Common myeloid progenitor, CD34-positive (primary cell): ENCODE measurements around the gene ZSWIM2. TPM values are rescaled to one million over a fixed set of nuclear protein-coding genes. Genes with fewer than 3 reads are reported as not detected.
"Not testable (repeated sequence)": the region's sequence is repeated elsewhere in the genome, so short reads cannot be mapped to it uniquely, and the experiment has no call there.

Source experiments
- CTCF ChIA-PET: fragments of 350-600 bp; sonication (Branson Sonifier 250); formaldehyde crosslinking; loops from one replicate; lab custom pipeline; 2021; ENCODE audit warnings: antibody characterized with exemption; lab: Charles Lee
- POLR2A ChIA-PET: fragments of 350-600 bp; sonication (Branson Sonifier 250); formaldehyde crosslinking; loops from one replicate; lab custom pipeline; 2021; ENCODE audit warnings: antibody characterized with exemption; lab: Charles Lee
- DNase-seq, 3 donors: peaks; one replicate each; pipeline versions ENCODE4 v3.0.0 to v3.0.0-alpha.2; 2013
- H3K27ac ChIP-seq, 2 experiments: 1 replicate in 1 of 2; 2 replicates in 1 of 2; pipeline ENCODE4 v1.7.0; 2013; ENCODE audit warnings: inconsistent platforms in 2 of 2, low read length in 2 of 2, mild to moderate bottlenecking in 2 of 2, low read depth in 1 of 2, moderate library complexity in 1 of 2; ENCODE audit not compliant: severe bottlenecking in 2 of 2, insufficient read depth in 1 of 2, poor library complexity in 1 of 2
- H3K27me3 ChIP-seq, 5 experiments: replicated peaks in 2 of 5; 1 replicate in 3 of 5; 2 replicates in 2 of 5; pipeline versions ENCODE4 v1.6.1 to v1.7.0; 2013; ENCODE audit warnings: low read length in 4 of 5, mild to moderate bottlenecking in 2 of 5, moderate library complexity in 2 of 5, inconsistent platforms in 1 of 5; ENCODE audit not compliant: insufficient read depth in 5 of 5, control insufficient read depth in 4 of 5
- H3K36me3 ChIP-seq, 4 experiments: 1 replicate in 2 of 4; 2 replicates in 2 of 4; pipeline versions ENCODE4 v1.6.1 to v1.7.0; 2013; ENCODE audit warnings: low read length in 3 of 4, control low read depth in 1 of 4, mild to moderate bottlenecking in 1 of 4; ENCODE audit not compliant: control insufficient read depth in 4 of 4, insufficient read depth in 4 of 4
- H3K4me1 ChIP-seq, 4 experiments: 1 replicate in 3 of 4; 2 replicates in 1 of 4; pipeline versions ENCODE4 v1.6.1 to v1.7.1; 2013; ENCODE audit warnings: low read length in 3 of 4, mild to moderate bottlenecking in 3 of 4, control low read depth in 1 of 4, inconsistent platforms in 1 of 4, moderate library complexity in 1 of 4; ENCODE audit not compliant: control insufficient read depth in 4 of 4, insufficient read depth in 4 of 4; ENCODE audit errors: control extremely low read depth in 1 of 4
- H3K4me3 ChIP-seq, 7 experiments: 1 replicate in 4 of 7; 2 replicates in 3 of 7; pipeline versions ENCODE4 v1.5.1 to v1.7.0; 2013; ENCODE audit warnings: mild to moderate bottlenecking in 7 of 7, low read length in 6 of 7, moderate library complexity in 6 of 7, inconsistent platforms in 2 of 7, low read depth in 2 of 7, control low read depth in 1 of 7; ENCODE audit not compliant: insufficient read depth in 4 of 7, control insufficient read depth in 1 of 7; ENCODE audit errors: extremely low read depth in 1 of 7
- H3K9me3 ChIP-seq, 5 experiments: 1 replicate in 4 of 5; 2 replicates in 1 of 5; pipeline versions ENCODE4 v1.6.1 to v1.7.1; 2013; ENCODE audit warnings: low read length in 4 of 5, mild to moderate bottlenecking in 2 of 5, inconsistent platforms in 1 of 5, low read depth in 1 of 5, moderate library complexity in 1 of 5; ENCODE audit not compliant: control insufficient read depth in 4 of 5, insufficient read depth in 2 of 5; ENCODE audit errors: control extremely low read depth in 1 of 5
- WGBS: methylation state at CpG from one replicate; pipeline ENCODE4 v1.1.5; 2013; ENCODE audit not compliant: insufficient coverage; 5-methylcytosine and 5-hydroxymethylcytosine counted together
- polyA plus RNA-seq: library from polyadenylated mRNA; unstranded; fragments of 120-200 nt; gene quantifications from one replicate; pipeline ENCODE4 v1.2.1, GENCODE V29; 2013

ZSWIM2 gene, protein sequence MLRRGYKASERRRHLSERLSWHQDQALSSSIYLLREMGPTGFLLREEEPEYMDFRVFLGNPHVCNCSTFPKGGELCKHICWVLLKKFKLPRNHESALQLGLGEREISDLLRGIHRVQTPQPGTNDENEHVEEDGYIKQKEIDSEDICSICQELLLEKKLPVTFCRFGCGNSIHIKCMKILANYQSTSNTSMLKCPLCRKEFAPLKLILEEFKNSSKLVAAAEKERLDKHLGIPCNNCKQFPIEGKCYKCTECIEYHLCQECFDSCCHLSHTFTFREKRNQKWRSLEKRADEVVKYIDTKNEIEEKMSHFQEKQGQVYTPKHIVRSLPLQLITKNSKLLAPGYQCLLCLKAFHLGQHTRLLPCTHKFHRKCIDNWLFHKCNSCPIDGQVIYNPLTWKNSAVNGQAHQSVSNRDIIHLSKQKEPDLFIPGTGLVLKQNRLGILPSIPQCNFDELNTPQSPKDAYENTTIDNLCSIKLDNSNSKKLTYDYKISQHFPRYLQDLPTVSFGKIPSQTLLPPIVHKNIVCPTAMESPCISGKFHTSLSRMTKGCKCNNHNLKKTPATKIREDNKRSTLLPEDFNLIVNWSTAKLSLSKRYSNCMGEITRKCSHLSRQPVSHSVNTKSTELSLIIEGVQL
- polyA plus RNA-seq, result 0.09 TPM

DNA sequence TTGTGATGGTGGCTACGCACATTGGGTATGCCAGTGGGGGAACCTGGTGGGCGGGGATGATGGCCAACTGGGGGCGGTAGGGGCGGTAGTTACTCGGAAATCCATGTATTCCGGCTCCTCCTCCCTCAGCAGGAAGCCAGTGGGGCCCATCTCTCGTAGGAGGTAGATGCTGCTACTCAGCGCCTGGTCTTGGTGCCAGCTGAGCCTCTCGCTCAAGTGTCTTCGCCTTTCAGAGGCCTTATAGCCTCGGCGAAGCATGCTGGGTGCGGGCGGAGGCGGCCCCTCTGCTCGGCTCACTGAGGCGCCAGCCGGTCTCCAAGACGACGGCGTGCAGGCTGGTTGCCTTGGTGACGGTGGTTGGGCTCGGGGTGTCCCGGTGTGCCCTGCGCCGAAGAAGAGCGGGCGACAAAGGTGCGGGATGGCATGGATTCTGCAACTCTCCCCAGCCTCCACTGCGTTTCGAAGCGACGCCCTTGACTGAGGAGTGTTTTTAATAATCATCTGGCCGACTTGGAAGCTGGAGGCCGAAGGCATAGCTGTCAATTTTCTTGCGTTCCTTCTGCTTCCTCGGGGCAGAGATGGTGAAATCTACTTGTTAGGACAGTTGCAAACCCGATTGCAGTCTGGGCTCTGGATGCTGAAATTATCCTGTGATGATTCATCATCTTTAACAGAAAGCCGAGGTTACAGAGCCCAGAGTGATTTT is at the start of gene ZSWIM2:
ZSWIM2 (minus strand) TSS at position 298 of the 706 bp plus-strand sequence; CDS start at position 258, 40 bp downstream.
- Histone ChIP-seq H3K4me1 (peaks cover 4 to 9% (median 7%) of the 10 kb centered on the region in 4 experiments), H3K36me3 (no peaks in the 10 kb centered on the region), H3K27me3 (no peaks in the 10 kb centered on the region), H3K9me3 (peaks cover 0 to 6% (median 0%) of the 10 kb centered on the region in 5 experiments), H3K4me3 (peak within 1 kb of the TSS; percentile 42 to 84 (median 64)), H3K27ac (peak within 1 kb of the TSS in 1 of 2 experiments; percentile 16)
- ChIA-PET CTCF (interaction anchor here (1.0 kb wide), 1 partner anchor 13 kb away, joined by 4 read pairs; no protein-coding TSS in a partner anchor), POLR2A (interaction anchor here (0.6 kb wide), 1 partner anchor 1144 kb away, joined by 3 read pairs; no protein-coding TSS in a partner anchor)
- WGBS, result 0% methylated on average over 35 of the region's 39 CpGs
- DNase-seq, result peak; percentile 66 to 91 (median 89)

DNA sequence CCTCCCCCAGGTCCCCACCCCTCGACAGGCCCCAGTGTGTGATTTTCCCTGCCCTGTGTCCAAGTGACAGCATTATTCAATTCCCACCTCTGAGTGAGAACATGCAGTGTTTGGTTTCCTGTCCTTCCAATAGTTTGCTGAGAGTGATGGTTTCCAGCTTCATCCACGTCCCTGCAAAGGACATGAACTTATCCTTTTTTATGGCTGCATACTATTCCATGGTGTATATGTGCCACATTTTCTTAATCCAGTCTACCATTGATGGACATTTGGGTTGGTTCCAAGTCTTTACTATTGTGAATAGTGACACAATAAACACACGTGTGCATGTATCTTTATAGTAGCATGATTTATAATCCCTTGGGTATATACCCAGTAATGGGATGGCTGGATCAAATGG is 47.2 kb upstream of the ZSWIM2 start:
- peaks cover 0 to 16% (median 2%) of the 10 kb centered on the region in 4 experiments for H3K4me1 ChIP-seq
- POLR2A ChIA-PET, H3K9me3 ChIP-seq, H3K36me3 ChIP-seq, H3K27me3 ChIP-seq, DNase-seq, H3K27ac ChIP-seq, H3K4me3 ChIP-seq: not testable (repeated sequence)
- CTCF ChIA-PET, result interaction anchor here (2.5 kb wide), 1 partner anchor 8 kb away, joined by 13 read pairs; no protein-coding TSS in a partner anchor
- 100% methylated on average over 1 of the region's 3 CpGs for WGBS

DNA sequence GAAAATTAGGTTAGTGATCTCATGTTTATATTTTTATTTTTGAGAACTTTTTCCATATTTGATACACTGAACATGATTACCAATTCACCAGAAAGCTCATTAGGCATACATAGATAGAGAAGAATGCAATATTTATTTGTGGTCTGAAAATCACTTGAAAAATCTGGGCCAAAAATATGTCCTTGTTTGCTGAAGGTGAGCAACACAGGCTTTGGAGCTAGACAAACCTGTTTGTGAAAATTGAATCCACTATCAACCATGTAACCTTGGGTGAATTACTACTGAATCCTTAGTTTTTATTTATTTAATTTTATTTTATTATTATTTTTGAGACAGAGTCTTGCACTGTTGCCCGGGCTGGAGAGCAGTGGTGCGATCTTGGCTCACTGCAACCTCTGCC is 46.5 kb upstream of the ZSWIM2 start:
- Histone ChIP-seq H3K9me3 (peaks cover 0 to 3% (median 0%) of the 10 kb centered on the region in 5 experiments), H3K36me3 (no peaks in the 10 kb centered on the region), H3K4me1 (peaks cover 0 to 18% (median 2%) of the 10 kb centered on the region in 4 experiments), H3K27ac (no peak overlapping the region), H3K27me3 (no peaks in the 10 kb centered on the region), H3K4me3 (no peak overlapping the region)
- POLR2A ChIA-PET, result no interaction called here
- WGBS, result no CpG with 5 or more reads among the region's 2 CpGs
- CTCF ChIA-PET, result interaction anchor here (1.8 to 2.5 kb wide), 2 partner anchors 8 to 10 kb away, joined by 4 to 13 read pairs; no protein-coding TSS in a partner anchor
- no peak for DNase-seq

DNA sequence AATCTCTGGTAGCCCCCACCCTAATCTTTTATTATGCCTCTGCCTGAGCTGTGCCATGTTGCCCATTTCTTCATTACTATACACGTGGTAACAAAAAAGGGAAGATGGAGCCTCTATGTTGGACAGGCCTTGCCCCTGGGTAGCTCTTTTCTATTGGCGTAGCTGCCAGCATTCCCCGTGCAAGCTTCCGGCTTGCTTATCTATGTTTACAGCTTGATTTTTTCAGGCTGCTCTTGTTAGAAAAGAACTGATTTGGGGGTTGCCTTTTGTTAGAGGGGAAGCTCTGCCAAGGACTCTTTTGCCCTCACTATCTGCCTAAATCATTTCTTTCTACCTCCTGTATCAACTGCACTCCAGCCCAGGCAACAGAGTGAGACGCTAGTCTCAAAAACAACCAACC is 45.5 kb upstream of the ZSWIM2 start:
- WGBS, result 2% methylated on average over 4 of the region's 5 CpGs
- ChIA-PET POLR2A (no interaction called here), CTCF (interaction anchor here (0.9 to 2.5 kb wide), 4 partner anchors 9 to 562 kb away, joined by 4 to 13 read pairs (median 4); no protein-coding TSS in a partner anchor)
- peak; percentile 79 to 96 (median 93) for DNase-seq
- no peak overlapping the region for H3K27ac ChIP-seq
- no peaks in the 10 kb centered on the region for H3K27me3 ChIP-seq
- peaks cover 0 to 2% (median 0%) of the 10 kb centered on the region in 5 experiments for H3K9me3 ChIP-seq
- H3K36me3 ChIP-seq, result no peaks in the 10 kb centered on the region
- peaks cover 1 to 27% (median 5%) of the 10 kb centered on the region in 4 experiments for H3K4me1 ChIP-seq
- peak overlapping the region in 1 of 7 experiments; percentile 1 for H3K4me3 ChIP-seq

DNA sequence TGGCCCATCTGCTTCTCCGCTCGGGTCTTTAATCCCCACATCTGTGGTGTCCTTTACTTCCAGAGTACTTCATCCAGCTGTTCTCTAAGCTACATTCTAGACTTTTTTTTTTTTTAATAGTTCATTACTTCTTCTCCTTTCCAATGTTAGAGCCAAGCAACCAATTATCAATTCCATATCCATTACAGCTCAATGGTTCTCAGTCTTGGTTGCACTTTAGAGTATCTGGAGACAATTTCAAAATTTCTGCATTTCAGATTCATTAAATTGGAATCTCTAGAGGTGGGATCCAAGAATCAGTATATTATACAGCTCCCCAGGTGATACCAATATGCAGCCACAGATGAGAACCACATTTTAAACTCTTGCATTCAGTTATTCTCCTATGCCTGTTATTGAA is 43.9 kb upstream of the ZSWIM2 start:
- H3K27me3 ChIP-seq, result no peaks in the 10 kb centered on the region
- ChIA-PET POLR2A (no interaction called here), CTCF (interaction anchor here (1.2 to 1.5 kb wide), 2 partner anchors 18 to 23 kb away, joined by 3 to 4 read pairs; no protein-coding TSS in a partner anchor)
- no peak for DNase-seq
- H3K9me3 ChIP-seq, result no peaks in the 10 kb centered on the region
- H3K4me3 ChIP-seq, result no peak overlapping the region
- H3K4me1 ChIP-seq, result peaks cover 4 to 40% (median 11%) of the 10 kb centered on the region in 4 experiments
- H3K36me3 ChIP-seq, result no peaks in the 10 kb centered on the region
- 100% methylated on average over 2 of the region's 2 CpGs for WGBS
- H3K27ac ChIP-seq, result no peak overlapping the region

DNA sequence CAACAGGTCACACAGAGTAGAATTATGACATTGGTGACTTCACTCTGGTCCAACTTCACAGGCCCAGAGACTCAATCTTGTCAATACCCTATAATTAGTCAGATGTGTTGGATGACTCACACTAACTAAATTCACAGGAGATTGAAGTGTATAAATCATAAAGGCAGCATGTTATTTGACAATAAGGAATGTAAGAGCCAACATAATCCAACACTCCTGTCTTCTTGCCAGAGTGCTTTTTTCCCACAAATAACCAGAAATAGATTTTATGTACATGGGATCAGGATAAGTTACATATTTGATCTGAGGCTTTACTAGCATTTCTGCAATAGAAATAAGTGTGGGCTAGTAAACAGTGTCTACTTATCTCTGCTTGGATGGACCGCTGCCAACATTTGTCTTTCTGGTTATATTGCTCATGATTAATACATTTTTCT is 42.2 kb upstream of the ZSWIM2 start:
- H3K27ac ChIP-seq, result no peak overlapping the region
- H3K9me3 ChIP-seq, result no peaks in the 10 kb centered on the region
- peaks cover 7 to 56% (median 24%) of the 10 kb centered on the region in 4 experiments for H3K4me1 ChIP-seq
- DNase-seq, result peak in 1 of 3 donors; percentile 33
- ChIA-PET CTCF (no interaction called here), POLR2A (no interaction called here)
- no peaks in the 10 kb centered on the region for H3K27me3 ChIP-seq
- WGBS, result no CpG with 5 or more reads among the region's 1 CpG
- no peaks in the 10 kb centered on the region for H3K36me3 ChIP-seq
- H3K4me3 ChIP-seq, result no peak overlapping the region
